ENCODE results near the gene VAV2.

VAV2 gene

DNA sequence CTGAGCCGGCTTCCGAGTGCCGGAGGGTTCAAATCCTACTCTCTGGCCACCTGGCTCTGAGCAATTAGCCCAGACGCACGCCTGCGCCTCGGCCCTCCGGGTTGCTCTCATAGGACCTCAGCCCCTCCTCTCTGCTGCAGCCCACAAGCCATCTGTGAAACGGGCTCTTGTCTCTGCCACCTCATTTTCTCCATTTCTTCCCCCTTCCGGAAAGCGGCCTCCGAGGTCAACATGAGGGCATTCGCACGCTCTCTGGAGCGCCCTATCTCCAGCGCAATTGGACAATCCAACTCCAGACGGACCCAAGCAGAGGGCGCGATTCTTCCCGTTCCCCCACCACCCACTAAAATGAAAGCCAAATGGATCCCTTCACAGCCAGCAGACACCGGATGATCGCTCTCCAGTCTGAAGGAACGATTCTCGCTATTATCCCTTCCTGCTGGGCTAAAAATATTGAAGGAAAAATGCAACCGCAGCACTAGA lies 41.5 kb downstream of the VAV2 start:
- DNase-seq, result no peak

DNA sequence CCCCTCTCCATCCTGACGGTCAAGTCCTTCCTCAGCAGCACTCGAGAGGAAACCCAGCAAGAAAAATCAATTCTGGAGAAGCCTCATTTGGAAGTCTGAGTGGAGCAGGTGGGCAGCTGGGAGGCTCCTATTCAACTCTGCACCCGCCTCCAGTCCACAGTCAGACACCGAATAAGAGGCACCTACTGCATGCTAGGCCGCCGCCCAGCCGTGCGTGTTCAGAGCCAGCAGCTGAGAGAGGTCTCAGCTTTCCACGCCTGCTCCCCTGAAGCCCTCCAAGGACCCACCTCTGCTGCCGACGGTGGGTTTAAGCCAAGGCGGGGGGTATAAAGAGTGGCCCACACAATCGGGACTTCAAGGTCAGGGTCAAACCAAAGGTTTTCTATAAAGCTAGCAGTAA lies 41.9 kb downstream of the VAV2 start:
- no peak for DNase-seq

DNA sequence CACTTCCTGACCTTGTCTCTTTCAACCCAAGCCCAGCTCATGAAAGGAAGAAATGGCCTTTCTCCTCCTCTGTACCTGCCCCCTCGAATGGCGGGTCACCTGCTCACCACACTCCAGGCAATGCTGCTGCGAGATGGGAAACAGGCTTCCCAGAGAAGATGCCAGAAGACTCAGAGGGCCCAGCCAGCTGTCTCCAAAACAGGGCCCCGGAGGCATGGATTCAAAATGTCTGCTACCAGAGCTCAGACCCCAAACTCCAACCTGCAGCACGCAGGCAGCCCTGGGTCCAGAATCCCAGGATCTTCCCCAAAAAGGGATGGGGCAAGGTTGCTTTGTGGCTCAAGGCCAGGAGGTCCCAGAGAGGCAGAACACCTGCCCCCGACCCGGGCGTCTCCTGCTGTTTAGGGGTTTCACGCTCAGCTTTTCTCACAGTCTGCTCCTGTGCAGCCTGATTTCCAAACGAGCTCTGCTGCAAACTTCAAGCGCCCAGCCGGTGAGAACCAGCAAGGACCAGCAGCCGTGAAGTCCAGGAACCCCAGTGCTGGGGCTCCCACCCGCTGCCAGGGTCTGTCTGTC lies 42.5 kb downstream of the VAV2 start:
- no peak for DNase-seq

DNA sequence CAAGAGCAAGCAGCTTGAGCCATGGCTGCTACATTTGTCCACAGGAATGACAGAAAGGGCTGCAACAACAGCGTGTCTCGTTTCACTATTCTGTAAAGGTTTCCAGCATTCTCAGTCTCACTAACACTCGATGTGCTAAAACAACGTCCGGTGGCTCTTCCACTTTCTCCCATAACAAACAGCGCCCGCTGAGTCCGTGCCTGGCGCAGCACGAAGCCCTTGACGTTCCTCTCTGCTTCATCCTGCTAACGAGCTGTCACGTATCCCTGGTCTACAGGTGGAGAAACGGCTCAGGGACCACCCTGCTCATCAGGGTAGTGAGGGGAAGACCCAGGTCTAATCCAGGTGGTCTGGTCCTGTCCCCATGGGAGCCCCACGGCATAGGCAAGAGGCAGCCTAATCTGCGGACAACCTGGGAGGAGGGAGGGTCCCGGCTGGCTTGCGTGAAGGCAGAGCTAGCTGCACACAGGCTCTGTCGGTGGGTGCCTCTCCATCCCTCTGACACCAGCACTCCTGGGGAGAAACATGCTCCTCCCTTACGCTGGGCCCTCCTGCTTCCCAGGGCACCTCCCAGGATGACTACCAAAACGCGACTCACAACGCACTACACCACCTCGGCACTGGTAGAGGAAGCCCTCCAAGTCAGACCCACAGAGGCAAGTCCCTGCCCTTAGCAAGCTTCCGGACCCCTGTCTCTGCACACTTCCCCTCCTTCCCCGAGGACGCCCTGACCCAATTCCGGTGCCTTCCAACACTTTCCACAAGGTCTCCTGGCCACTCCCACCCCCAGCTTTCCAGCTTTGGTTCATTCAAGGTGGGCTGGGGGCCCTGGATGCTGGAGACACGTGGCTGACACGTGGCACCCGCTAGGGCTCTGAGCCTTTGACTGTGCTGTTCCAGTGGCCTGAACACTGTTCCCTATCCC lies 43.3 kb downstream of the VAV2 start:
- no peak for DNase-seq

DNA sequence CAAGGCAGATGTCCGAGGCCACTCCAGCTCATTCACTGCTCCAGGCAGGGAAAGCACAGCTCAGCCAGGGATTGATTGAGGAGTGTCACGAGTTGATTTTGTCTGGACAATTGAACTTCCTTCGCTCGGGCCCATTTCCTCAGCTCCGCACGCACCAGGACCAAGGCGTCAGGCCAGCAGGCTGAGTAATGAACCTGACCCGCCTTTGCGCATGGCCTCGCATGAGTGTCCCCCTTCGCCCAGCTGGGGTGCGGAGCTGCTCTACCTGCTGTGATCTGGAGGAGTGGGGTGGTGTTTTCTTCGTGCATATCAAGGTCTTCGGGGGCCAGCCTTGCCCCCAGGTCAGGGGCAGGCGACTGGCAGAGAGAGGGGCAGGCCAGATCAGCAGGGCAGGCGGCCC lies 44.0 kb downstream of the VAV2 start:
- DNase-seq, result no peak

DNA sequence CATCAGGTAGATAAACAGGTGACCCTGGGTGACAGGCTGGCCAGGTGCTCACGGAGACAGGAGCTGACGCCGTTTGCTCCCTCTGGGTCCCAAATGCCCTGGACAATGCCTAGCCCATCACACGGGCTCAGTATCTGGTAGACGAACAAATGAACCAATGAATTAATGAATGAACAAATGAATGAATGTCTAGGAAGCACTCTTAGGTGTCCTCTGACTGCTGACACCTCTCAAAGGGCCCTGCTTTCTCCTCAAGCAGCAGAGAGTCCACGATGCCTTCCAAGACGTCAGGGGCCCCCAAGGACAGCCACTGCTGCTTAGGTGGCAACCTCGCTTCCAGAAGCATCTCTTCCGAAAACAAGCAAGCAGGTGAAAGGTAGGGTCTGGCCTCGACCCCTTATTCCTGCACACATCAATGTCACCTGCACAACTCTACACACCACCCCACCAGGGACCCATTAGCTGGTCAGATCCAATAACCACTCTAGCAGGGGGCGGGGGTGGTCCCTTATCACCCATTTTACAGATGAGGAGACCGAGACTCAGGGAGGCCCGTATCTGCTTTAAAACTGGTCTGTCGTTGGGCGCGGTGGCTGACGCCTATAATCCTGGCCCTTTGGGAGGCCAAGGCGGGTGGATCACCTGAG lies 45.2 kb downstream of the VAV2 start:
- DNase-seq, result no peak

DNA sequence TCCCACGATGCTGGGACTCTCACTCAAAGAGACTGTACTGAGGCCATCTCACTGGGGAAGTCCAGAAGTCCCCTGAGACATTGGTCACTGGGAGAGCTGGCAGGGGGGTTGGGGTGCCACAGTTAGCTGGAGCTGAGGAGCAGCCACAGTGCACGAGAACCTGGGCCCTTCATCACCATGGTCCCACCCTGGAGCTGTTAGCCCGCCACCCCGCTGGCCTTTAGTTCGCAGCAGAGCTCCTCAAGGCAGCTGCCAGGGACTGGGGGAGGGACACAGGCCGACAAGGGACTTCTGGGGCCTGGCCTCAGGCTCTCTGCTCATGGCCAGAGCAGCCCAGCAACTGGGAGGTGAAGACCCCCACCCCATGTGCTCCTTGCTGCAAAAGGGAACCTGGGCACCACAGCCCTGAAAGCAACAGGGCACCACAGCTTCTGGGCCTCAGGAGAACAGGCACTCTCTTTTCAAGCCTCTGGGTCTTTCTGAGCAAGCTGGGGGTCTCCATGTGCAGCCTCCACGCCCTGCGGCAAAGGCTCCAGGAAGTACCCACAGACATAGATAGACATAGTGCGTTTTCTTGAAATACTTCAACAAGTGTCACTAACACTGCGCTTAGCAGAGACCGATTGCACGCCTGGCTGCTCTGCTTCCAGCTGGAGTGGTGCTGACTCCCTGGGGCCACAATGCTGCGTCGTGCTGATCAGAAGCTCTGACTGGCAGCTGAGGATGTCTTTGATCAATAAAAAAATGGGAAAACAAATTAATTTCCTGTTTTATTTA lies 46.0 kb downstream of the VAV2 start:
- DNase-seq, result no peak

DNA sequence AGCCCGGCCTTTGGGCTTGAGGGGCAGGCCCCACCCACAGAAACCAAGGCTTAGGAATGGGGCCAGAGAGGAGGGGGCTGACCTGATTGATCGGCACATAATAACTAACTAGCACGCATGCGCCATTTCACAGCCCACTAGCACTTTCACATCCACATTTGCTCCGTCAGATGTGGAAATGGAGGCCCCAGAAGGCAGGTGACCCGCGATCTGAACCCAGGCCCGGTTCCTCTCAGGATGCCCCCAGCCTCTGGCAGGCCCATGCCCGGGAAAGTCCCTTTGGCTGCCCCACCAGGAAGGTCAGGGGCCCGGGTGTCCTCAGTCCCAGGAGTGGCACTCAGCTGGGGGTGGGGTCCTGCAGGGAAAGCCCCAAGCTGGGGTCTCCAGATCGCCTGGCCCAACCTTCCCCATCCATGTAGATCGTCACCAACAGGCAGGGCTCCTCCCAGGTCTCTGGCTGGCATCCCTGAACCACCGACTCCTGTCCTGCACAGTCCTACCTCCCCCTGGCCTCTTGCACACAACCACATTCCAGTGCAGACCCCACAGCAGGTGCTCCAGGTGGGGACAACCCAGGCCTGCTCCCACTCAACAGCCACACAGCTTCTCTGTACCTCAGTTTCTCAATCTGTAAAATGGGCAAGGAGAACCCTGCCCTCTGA lies 46.7 kb downstream of the VAV2 start:
- DNase-seq, result no peak

DNA sequence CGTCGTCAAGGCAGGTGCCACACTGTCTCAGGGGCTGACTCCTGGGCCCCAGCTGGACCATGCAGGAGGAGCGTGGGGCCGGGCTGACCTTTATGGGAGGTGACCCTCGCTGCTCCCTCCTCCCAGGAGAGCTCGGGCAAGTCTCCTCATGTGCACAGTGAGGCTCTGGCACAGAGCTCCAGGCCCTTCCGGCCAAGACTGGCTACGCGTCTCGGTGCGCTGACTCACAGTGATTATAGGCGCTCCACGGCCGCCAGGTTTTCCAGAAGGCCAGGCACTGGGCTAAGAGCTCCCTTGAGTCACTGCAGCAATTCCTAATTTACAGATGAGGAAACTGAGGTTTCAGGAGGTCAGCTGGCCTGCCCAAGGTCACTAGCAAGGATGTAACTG lies 47.4 kb downstream of the VAV2 start:
- DNase-seq, result no peak

DNA sequence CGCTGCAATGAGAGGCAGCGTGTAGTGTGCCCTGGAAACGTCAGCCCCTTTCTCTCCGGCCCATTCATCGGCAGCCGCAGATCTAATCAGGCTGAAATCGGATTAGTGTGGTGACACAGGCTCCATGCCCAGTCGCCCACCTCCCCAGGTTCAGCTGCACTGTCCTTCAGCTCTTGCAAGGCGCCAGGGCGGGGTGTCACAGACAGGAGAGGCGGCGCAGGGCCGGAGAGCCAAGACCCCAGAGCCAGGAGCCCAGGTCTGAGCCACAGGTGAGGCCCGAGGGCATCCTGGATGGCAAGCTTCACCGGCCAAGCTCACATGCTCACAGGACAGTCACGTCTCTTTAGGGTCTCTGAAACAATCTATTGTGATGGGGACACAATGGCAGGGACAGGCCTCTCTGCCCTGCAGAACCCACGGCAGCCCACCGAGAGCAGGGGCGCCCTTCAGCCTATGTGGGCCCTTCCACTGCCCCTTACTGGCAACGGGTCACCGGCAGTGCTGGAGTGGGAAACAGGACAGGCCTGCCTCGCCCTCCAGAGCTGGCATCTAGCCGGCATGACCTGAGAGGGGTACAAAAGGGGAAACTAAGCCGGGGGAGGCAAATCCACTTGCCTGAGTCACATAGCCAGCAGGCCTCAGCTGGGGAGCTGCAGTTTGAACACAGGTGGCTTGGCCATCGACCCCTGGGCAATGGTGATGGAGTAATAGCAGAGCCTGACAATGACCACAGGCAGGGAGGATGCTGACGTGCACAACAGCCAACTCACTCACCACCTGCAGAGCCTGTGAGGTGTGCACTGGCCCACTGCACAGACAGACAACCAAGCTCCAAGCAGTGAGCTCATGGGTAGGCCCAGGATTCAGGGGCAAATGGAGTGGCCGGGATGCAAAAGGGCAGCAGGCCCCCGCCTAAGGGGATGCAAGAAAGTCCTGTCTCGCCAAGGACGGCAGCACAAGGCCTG lies 48.1 kb downstream of the VAV2 start:
- no peak for DNase-seq

DNA sequence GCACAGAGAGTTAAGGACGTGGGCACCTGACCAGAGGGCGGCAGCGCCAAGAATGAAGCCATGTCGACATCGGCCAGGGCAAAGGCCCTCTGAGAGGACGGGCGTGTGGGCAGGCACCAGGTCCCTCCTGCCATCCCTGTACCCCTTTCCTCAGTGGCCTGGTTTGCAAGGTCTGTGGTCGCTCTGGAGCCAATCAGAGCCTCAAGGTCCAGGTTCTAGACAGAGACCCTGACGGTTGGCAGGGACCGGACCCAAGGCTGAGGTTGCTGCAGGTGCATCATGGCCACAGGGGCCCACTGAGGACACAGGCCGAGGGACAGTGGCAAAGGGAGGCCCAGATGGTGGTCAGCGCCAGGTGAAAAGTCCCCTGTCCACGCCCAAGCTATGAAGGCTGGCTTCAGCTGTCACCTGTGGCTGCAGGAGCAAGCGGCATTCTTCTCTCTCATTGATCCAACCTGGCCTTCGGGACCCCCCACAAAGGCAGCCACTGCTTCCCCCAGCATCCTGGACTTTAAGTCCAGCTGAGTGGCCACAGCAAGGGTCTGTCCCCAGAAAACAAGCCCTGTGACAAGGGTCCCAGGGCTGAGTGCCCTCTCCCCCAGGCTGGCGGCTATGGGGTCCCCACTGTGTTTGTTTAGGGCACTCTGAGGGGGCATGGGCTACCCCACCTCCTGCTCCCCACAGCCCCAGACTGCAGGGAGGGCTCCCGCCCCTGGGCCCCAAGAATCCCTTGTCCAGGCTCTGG lies 48.9 kb downstream of the VAV2 start:
- DNase-seq, result no peak

DNA sequence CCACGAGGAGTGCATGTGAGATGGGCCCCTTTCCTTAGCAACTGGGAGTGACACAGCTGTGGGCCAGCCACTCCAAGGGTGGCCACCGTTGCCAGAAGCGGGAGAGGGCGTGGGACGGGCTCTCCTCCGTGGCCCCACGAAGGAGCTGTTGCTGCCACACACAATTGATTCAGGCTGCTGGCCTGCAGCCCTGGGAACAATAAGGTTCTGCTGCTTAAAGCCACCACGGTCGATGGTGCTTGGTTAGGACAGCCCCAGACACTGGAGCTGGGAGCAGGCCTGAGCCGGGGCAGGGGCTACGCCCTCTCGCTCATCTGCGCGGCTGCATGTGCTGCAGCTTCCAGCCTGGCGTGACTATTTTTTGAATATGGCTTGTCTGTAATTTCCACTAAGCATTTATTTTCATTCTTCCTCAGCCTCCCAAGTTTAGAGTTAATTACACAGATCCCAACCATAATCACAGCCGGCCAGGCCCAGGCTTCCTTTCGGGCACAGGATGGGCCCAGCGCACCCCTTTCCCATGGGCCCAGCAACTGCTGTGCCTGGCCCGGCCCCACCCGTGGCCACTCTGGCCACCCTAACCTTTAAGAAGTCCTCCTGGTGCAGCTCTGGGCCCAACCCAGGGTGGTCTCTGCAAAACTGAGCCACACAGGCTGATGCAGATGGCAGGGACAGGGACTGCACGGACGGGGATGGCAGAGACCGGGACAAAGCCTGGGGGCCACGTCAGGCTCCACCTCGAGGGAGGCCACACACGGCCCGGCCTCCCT lies 49.7 kb downstream of the VAV2 start:
- DNase-seq, result no peak

DNA sequence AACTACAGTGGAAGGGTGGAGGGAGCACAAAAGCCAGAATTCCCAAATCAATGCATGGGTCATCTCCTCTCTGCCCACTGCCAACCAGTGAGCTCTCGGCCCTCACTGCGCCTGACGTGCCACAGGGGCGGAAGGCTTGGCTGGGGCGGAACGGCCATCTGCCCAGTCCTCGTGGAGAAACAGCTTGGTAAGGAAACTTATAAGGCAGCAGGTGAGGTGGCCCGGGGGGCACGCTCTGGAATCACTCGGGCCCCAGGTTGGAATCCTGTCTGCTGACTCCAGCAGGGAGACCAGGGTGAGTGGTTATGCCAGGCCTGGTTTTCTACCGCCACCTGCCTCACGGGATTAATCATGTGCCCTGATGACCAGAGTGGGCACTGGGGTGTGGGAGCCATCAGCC lies 52.3 kb downstream of the VAV2 start:
- no peak for DNase-seq

DNA sequence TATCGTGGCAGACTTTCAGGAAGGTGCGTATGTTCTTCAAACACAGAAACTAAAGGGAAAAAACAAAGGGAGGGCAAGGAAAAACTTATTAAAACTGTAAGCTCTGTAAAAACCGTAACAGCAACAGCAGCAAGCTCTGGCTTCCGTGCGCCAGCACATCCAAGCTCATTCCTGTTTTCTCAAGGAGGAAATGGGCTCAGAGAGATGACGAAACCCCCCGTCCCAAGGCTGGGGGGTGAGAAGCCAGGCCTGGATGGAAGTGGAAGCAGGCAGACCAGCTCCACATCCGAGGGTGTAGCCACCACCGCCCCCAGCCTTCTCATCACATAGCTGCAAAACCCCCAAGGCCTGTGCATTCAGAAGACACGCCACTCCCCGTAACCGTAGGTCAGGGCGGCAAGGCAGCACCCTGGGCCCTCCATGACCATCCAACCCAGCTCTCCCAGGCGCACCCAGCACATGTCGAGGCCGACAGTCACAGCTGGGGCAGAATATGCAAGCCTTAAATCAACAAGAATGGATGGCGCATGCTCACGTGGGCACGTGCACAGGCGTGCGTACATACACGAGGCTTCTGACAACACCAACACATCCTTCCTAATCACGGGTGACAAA lies 52.8 kb downstream of the VAV2 start:
- no peak for DNase-seq

DNA sequence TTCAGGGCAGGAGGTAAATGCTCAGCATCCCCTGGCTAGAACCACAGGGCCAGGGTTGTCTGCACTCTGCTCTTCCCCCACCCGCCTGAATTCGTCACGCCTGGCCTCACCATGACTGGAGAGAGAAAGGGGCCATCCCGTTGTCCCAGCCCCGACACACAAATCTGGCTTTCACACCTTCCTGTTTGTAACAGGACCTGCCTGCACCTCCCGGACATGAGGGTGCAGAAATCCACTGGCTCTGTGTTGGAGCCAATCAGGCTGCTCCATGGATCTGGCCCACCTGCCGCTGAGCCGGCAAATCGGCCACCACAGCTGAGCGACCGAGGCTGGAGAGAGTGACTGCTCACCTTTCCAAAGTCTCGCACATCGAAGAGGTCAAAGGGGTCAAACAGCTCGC lies 53.4 kb downstream of the VAV2 start:
- DNase-seq, result no peak

DNA sequence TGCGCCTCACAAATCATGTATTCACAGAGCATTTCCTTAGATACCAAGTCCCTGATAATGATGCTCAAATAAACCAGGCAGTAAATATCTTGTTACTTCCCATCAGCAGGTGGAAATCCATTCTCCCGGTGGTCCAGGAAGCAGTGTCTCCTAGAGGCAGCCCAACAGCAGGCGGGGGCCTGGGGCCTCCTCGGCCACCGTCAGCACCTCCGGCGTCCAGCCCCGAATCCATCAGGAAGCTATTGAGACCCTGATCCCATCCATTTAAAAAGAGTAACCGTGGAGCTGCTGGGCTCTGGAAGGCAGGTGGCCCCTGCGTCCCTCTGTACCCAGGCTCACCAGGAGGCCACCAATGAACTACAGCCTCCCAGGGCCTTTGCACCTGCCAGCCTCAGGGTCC lies 54.0 kb downstream of the VAV2 start:
- no peak for DNase-seq

DNA sequence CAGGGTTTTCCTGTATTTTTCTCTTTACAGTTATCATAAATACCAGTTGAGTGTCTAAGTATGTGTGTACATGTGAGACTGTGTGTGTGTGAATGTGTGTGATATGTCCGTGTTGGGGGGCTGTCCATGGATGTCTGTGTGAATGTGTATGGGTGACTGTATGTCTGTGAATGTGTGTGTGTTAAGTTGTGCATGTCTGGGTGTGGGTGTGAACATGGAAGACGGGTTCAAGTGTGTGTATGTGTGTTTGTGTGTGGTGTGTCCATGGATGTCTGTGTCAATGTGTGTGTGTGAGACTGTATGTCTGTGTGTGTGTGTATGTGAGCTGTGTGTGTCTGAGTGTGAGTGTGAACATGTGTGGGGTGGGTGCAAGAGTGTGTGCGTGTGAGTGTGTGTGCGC lies 55.0 kb downstream of the VAV2 start:
- DNase-seq, result no peak

DNA sequence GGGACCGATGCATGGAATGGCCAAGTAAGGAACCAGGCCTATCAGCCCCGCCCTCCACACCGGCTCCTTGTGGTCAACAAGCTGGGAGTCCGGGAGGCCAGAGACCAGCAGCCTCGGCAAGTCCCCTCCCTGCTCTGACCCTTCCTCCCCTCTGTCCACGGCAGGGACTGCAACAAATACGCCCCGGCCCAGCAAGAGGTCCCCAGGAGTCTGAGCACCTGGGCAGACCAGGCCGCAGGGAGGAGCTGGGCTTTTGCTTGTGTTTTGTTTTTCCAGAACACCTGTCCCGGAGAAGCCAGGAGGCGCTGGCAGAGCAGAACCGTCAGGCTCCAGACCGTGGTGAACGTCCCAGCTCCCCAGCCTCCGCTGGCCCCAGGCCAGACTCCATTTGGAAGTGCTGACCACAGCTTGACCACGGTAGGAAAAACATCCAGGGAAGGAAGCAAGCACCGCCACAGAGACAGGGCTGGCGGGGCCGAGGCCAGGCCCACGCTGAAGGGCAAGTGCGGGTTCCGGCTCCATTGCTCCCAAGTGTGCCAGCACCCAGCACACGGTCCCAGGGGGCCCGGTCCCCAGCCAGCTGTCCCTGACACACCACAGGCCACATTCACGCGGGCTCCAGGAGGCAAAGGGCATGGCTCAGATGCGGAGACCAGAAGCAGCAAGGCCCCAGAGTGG lies 56.7 kb downstream of the VAV2 start:
- no peak for DNase-seq

Data from hematopoietic multipotent progenitor cell treated with erythropoietin and hydrocortisone succinate and interleukin-3 and kit ligand, for 4 days (in vitro differentiated cells).